KMS-11 (cell line): ENCODE results near the gene ELL2.
A peak's percentile ranks its signal among the peaks of the same experiment; 100 is the strongest.

Experiments used
- H2AFZ ChIP-seq: fragments of 200-600 bp; sonication (generic); 2 replicates; pipeline ENCODE4 v1.6.1; 2016; ENCODE audit warnings: antibody characterized with exemption, mixed run types, low read depth
- H3K27ac ChIP-seq: fragments of 200-600 bp; sonication (generic); 2 replicates; pipeline ENCODE4 v1.6.1; 2016; ENCODE audit warnings: mild to moderate bottlenecking, mixed run types
- H3K27me3 ChIP-seq: fragments of 200-600 bp; sonication (generic); 2 replicates; pipeline ENCODE4 v1.6.1; 2017; ENCODE audit warnings: mild to moderate bottlenecking, low read depth, mixed run types, moderate library complexity; ENCODE audit not compliant: insufficient read depth
- H3K36me3 ChIP-seq: fragments of 200-600 bp; sonication (generic); 2 replicates; pipeline ENCODE4 v1.6.1; 2017; ENCODE audit warnings: mild to moderate bottlenecking, mixed run types; ENCODE audit not compliant: insufficient read depth
- H3K4me1 ChIP-seq: fragments of 200-600 bp; sonication (generic); 2 replicates; pipeline ENCODE4 v1.6.1; 2016; ENCODE audit warnings: mild to moderate bottlenecking, low read depth, mixed run types; ENCODE audit not compliant: poor library complexity, severe bottlenecking
- H3K4me2 ChIP-seq: fragments of 200-600 bp; sonication (generic); 2 replicates; pipeline ENCODE4 v1.7.0; 2016; ENCODE audit warnings: mild to moderate bottlenecking, mixed run types
- H3K4me3 ChIP-seq: fragments of 200-600 bp; sonication (generic); IDR thresholded peaks from 2 replicates; pipeline ENCODE4 v1.6.1; 2017; ENCODE audit warnings: low read depth, low read length, mixed read lengths; ENCODE audit not compliant: insufficient read depth
- H3K79me2 ChIP-seq: fragments of 200-600 bp; sonication (generic); 2 replicates; pipeline ENCODE4 v1.6.1; 2016; ENCODE audit warnings: low read depth, mixed run types; ENCODE audit not compliant: insufficient read depth
- H3K9ac ChIP-seq: fragments of 200-600 bp; sonication (generic); 2 replicates; pipeline ENCODE4 v1.6.1; 2016; ENCODE audit warnings: mild to moderate bottlenecking, mixed run types
- H4K20me1 ChIP-seq: fragments of 200-600 bp; sonication (generic); 2 replicates; pipeline ENCODE4 v1.6.1; 2016; ENCODE audit warnings: mild to moderate bottlenecking, mixed run types; ENCODE audit not compliant: insufficient read depth
- TF ChIP-seq, protein P1 (sequence below): fragments of 200-600 bp; sonication (generic); conservative IDR thresholded peaks from 2 replicates; pipeline ENCODE4 v1.6.1; 2017; ENCODE audit warnings: low read depth, mild to moderate bottlenecking, antibody characterized with exemption, low read length, moderate library complexity, mixed read lengths

Gene ELL2

DNA sequence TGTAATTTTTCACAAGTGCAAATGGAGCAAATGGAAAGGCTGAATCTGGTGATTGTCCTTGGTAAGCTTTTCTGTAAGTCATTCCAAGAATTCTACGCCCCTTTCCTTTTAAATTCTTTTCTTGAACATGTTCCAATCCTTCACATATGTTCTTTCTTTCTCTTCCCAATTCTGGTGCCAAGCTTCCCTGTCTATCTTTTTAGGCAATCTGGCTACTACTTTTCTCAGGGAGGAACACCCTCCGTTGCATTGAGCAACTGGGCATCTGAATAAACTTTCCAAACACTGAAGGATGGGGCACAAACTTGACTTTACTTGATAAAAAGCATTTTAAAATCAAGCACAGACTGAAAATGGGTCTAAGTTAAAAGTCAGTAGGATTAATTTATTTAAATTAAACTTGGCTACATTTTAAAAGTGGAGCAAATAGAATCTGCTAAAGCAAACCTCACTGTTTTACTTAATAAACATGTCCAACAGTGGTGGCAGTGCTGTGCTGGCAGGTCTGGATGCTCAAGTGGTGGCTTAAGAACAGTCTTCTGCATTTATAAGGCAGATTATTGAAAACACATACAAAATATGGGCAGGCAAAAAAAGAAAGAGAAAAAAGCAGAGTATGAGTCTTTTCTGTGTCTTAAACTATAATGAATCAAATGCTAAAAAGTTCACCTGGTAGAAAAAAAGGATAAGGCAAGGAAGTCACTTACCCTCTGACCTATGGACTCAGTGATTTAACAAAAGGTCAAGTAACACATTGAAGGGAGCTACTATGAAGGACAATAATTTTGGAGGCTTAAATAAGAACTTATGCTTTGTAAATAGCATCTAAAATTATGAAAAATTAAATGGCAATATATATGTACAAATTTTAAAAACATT lies 5.4 kb downstream of the ELL2 start:
- peaks cover 73% of the 10 kb centered on the region for H3K4me1 ChIP-seq
- H3K27ac ChIP-seq = no peak overlapping the region
- 0 out of 2 replicates have a peak overlapping the region, but pooled peaks have one; percentile 2 for H3K9ac ChIP-seq
- TF ChIP-seq, protein P1, sequence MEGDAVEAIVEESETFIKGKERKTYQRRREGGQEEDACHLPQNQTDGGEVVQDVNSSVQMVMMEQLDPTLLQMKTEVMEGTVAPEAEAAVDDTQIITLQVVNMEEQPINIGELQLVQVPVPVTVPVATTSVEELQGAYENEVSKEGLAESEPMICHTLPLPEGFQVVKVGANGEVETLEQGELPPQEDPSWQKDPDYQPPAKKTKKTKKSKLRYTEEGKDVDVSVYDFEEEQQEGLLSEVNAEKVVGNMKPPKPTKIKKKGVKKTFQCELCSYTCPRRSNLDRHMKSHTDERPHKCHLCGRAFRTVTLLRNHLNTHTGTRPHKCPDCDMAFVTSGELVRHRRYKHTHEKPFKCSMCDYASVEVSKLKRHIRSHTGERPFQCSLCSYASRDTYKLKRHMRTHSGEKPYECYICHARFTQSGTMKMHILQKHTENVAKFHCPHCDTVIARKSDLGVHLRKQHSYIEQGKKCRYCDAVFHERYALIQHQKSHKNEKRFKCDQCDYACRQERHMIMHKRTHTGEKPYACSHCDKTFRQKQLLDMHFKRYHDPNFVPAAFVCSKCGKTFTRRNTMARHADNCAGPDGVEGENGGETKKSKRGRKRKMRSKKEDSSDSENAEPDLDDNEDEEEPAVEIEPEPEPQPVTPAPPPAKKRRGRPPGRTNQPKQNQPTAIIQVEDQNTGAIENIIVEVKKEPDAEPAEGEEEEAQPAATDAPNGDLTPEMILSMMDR = no peak
- peaks cover 55% of the 10 kb centered on the region for H4K20me1 ChIP-seq
- H3K4me2 ChIP-seq = peak overlapping the region; percentile 91
- no peak overlapping the region for H3K4me3 ChIP-seq
- 0 out of 2 replicates have a peak, but pooled peaks cover 3% of the 10 kb centered on the region for H3K36me3 ChIP-seq
- H3K79me2 ChIP-seq = peaks cover 98% of the 10 kb centered on the region
- H2AFZ ChIP-seq = no peak overlapping the region
- no peaks in the 10 kb centered on the region for H3K27me3 ChIP-seq

DNA sequence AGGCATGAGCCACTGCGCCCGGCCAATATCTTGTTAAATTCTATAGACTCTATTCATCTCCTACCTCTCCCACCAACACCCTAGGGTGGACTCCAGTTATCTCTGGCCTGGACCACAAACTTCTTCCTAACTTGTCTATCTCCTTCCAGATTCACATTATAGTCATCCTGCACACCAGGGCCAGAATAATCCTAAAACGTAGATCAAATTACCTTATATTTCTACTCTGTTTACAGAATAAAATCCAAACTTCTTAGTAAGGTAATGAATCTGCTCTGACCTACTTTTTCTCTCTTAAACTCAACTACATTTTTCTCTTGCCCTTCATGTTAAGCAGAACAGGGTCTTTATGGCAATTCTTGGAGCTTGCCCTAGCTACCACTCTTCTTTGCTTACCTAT lies 6.9 kb downstream of the ELL2 start:
- H3K36me3 ChIP-seq = 0 out of 2 replicates have a peak, but pooled peaks cover 3% of the 10 kb centered on the region
- no peak overlapping the region for H2AFZ ChIP-seq
- H4K20me1 ChIP-seq = peaks cover 64% of the 10 kb centered on the region
- H3K4me3 ChIP-seq = no peak overlapping the region
- H3K4me1 ChIP-seq = peaks cover 87% of the 10 kb centered on the region
- TF ChIP-seq, protein P1 = no peak
- H3K9ac ChIP-seq = no peak overlapping the region
- peaks cover 95% of the 10 kb centered on the region for H3K79me2 ChIP-seq
- no peaks in the 10 kb centered on the region for H3K27me3 ChIP-seq
- no peak overlapping the region for H3K27ac ChIP-seq
- 0 out of 2 replicates have a peak overlapping the region, but pooled peaks have one; percentile 27 for H3K4me2 ChIP-seq

DNA sequence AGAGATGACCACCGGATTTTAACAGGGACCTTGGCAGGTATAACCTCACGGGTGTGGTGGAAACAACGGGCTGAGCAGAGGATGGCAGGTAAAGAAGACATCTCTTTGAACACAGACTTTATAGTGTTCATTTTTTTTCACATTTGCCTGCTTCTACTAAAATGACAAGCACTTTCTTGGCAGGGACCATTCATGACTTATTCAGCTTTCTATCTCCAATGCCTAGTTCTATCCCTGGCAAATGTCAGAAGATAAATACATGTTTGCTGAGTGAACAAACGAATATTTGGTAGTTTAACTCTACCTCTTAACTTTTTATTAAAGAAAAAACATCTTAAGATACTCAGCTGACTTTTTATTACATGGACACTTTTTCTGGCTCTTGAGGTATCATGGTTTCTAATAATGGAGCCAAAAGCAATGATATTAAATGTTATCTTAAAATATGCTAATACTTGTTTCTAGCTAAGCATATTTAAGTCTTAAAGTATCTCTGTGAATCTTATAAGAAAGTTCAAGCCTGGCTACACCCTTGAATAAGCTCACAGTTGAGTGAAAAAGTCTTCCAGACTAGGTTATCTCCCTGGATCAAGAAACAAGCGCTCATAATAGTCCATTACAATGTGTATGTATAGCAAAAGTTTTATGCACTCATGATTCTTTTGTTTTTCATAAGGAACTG lies 8.5 kb downstream of the ELL2 start:
- peaks cover 95% of the 10 kb centered on the region for H3K79me2 ChIP-seq
- H3K27me3 ChIP-seq = no peaks in the 10 kb centered on the region
- H2AFZ ChIP-seq = no peak overlapping the region
- no peak overlapping the region for H3K4me2 ChIP-seq
- H3K9ac ChIP-seq = no peak overlapping the region
- H3K27ac ChIP-seq = no peak overlapping the region
- H4K20me1 ChIP-seq = peaks cover 65% of the 10 kb centered on the region
- TF ChIP-seq, protein P1 = no peak
- 0 out of 2 replicates have a peak, but pooled peaks cover 3% of the 10 kb centered on the region for H3K36me3 ChIP-seq
- no peak overlapping the region for H3K4me3 ChIP-seq
- H3K4me1 ChIP-seq = peaks cover 89% of the 10 kb centered on the region

DNA sequence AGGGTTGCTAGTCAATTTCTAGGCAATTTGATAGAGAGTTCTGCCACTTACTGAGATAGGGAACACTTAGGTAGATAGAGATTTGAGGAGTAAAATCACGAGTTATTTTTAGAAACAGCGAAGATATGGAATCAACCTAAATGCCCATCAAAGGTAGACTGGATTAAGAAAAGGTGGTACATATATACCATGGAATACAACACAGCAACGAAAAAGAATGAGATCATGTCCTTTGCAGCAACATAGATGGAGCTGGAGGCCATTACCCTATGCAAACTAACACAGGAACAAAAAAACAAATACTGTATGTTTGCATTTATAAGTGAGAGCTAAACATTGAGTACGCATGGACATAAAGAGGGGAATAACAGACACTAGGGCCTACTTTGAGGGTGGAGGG lies 9.7 kb downstream of the ELL2 start:
- Histone ChIP-seq H3K27ac (no peak overlapping the region), H3K27me3 (no peaks in the 10 kb centered on the region), H3K4me3 (no peak overlapping the region), H2AFZ (no peak overlapping the region), H4K20me1 (peaks cover 57% of the 10 kb centered on the region), H3K9ac (no peak overlapping the region), H3K79me2 (peaks cover 95% of the 10 kb centered on the region), H3K4me1 (peaks cover 89% of the 10 kb centered on the region), H3K4me2 (no peak overlapping the region), H3K36me3 (0 out of 2 replicates have a peak, but pooled peaks cover 3% of the 10 kb centered on the region)
- TF ChIP-seq, protein P1 = no peak
